Activated CD8-positive, alpha-beta memory T cell treated with anti-CD3 and anti-CD28 coated beads for 24 hours (primary cell): Measurements from ENCODE around the gene ING5.
A peak's percentile ranks its signal among the peaks of the same experiment; 100 is the strongest.

ENCODE experiments used
- DNase-seq: peaks from one replicate; pipeline ENCODE4 v3.0.0-alpha.2; 2020

Gene ING5

GRCh38 chr2:241764275-241765241 is 62.7 kb downstream of the ING5 start:
- DNase-seq, result no peak

GRCh38 chr2:241767464-241768250 is 65.8 kb downstream of the ING5 start:
- peak; percentile 55 for DNase-seq

- no peak for DNase-seq
Observed at GRCh38 chr2:241768251-241768711, 66.4 kb downstream of the ING5 start.

- peak; percentile 57 for DNase-seq
Observed at GRCh38 chr2:241768850-241769249, 67.0 kb downstream of the ING5 start.

- DNase-seq, result peak; percentile 49
Observed at GRCh38 chr2:241769819-241770184, 68.0 kb downstream of the ING5 start.

- DNase-seq, result peak; percentile 55
Observed at GRCh38 chr2:241770185-241770935, 68.5 kb downstream of the ING5 start.

- no peak for DNase-seq
Observed at GRCh38 chr2:241770936-241771285, 69.1 kb downstream of the ING5 start.

- DNase-seq, result no peak
Observed at GRCh38 chr2:241771286-241772062, 69.6 kb downstream of the ING5 start.

- peak; percentile 57 for DNase-seq
Observed at GRCh38 chr2:241772063-241772499, 70.2 kb downstream of the ING5 start.

GRCh38 chr2:241773511-241774418 is 71.9 kb downstream of the ING5 start:
- DNase-seq, result peak; percentile 57

- peak; percentile 56 for DNase-seq
Observed at GRCh38 chr2:241774419-241775222, 72.8 kb downstream of the ING5 start.

GRCh38 chr2:241775223-241776177 is 73.7 kb downstream of the ING5 start:
- peak; percentile 54 for DNase-seq

- DNase-seq, result peak; percentile 47
Observed at GRCh38 chr2:241776336-241777169, 74.7 kb downstream of the ING5 start, which contains the start of gene GAL3ST2. Gene GAL3ST2 (plus strand): TSS chr2:241776822. CDS start chr2:241776956, 134 bp downstream.

GRCh38 chr2:241777170-241777685 is 75.4 kb downstream of the ING5 start:
- DNase-seq, result no peak

- DNase-seq, result peak; percentile 53
Observed at GRCh38 chr2:241777686-241778627, 76.1 kb downstream of the ING5 start.
